Stimulated activated naive CD8-positive, alpha-beta T cell treated with anti-CD3 and anti-CD28 coated beads, Interleukin-15, amount 100 ng/mL, for 72 hours (primary cell): ENCODE measurements around the gene S100A1.

Source experiments
- ATAC-seq: fragments of 150-1000 bp; cut with Tn5 transposase; 2 replicates; pipeline ENCODE4 v1.10.0; 2021; ENCODE audit warnings: mild to moderate bottlenecking, moderate library complexity
- DNase-seq, 2 donors: peaks; one replicate each; pipeline ENCODE4 v3.0.0; 2021 to 2022
- H3K27ac Mint-ChIP-seq, 2 donors: one replicate each; pipeline ENCODE4 v1.8.0; 2022; ENCODE audit warnings: mild to moderate bottlenecking in 2 of 2, mixed read lengths in 2 of 2, moderate library complexity in 2 of 2
- H3K27me3 Mint-ChIP-seq: one replicate; pipeline ENCODE4 v1.8.0; 2022; ENCODE audit warnings: mixed read lengths
- H3K4me1 Mint-ChIP-seq: one replicate; pipeline ENCODE4 v1.8.0; 2022; ENCODE audit warnings: mild to moderate bottlenecking, mixed read lengths
- H3K4me3 Mint-ChIP-seq, 2 donors: one replicate each; pipeline ENCODE4 v1.8.0; 2022; ENCODE audit warnings: mild to moderate bottlenecking in 2 of 2, mixed read lengths in 2 of 2, moderate library complexity in 1 of 2
- H3K9me3 Mint-ChIP-seq, 2 donors: one replicate each; pipeline ENCODE4 v1.8.0; 2022; ENCODE audit warnings: mixed read lengths in 2 of 2

The S100A1 gene

DNA sequence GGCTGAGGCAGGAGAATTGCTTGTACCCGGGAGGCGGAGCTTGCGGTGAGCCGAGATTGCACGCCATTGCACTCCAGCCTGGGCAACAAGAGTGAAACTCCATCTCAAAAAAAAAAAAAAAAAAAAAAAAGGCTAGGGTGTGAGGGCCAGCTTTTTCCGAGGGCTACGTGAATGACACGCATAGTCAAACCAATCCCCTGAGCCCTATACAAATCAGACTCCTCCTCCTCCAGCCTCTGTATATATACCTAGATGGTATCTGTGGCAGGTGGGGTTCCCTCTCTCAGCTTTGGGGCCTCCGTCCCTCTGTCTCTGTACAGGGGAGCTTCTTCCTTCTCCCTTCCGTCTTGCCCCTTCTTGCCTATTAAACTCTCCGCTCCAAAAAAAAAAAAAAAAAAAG is 22.0 kb upstream of the S100A1 start:
- no peaks in the 10 kb centered on the region for H3K9me3 Mint-ChIP-seq
- no peak for DNase-seq
- H3K4me1 Mint-ChIP-seq, result peaks cover 12% of the 10 kb centered on the region
- ATAC-seq, result no peak
- H3K4me3 Mint-ChIP-seq, result no peak overlapping the region
- H3K27me3 Mint-ChIP-seq, result no peaks in the 10 kb centered on the region
- H3K27ac Mint-ChIP-seq, result no peak overlapping the region

DNA sequence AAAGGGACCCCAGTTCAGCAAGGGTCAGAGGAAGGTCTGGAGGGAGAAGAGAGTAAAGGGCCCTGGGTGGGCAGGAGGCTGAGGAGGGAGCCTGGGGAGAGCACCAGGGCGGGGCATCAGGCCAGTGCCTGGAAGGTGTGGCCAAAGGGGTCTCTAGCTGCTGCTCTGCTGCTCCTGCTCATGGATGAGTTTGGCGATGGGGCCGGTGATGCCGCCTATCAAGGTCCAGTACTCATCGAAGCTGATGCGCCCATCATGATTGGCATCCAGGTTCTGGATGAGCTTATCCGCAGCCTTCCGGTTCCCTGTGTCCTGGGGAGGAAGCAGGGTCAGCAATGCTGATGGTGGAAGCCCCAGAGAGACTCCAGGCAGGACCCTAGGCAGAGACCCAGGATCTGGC is 20.9 kb upstream of the S100A1 start:
- Mint-ChIP-seq H3K4me3 (no peak overlapping the region), H3K4me1 (peaks cover 5% of the 10 kb centered on the region), H3K27me3 (no peaks in the 10 kb centered on the region), H3K27ac (no peak overlapping the region), H3K9me3 (no peaks in the 10 kb centered on the region)
- DNase-seq (no peak), ATAC-seq (no peak)

DNA sequence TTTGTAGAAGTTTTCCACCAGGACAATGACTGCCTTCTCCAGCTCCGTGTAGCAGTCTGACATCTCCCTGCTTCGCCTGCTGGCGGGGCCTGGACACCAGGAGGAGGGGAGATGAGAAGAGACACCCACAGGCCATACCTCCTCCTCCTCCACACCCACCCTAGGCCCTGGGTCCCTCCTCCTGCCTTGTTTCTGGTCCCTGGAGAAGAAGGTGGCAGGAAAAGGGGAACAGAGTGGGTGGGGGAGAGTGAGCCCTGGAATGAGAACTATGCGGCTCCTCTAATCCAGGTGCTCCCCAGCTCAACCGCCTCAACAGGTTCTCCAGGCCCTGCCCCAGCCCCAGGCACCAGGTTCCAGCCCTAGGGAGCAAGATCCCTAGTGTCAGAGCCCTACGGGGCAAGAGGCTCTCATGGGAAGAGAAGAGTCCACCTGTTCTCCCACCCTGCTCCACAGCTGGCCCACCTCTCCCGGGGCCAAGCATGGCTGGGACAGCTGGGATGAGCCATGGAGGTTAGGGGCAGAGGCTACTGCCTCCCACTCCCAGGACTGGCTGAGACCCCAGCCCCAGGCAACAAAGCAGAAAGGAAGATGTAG is 20.0 kb upstream of the S100A1 start:
- H3K27ac Mint-ChIP-seq, result no peak overlapping the region
- DNase-seq, result no peak
- no peaks in the 10 kb centered on the region for H3K9me3 Mint-ChIP-seq
- H3K4me1 Mint-ChIP-seq, result no peaks in the 10 kb centered on the region
- no peak overlapping the region for H3K4me3 Mint-ChIP-seq
- no peak for ATAC-seq
- no peaks in the 10 kb centered on the region for H3K27me3 Mint-ChIP-seq

DNA sequence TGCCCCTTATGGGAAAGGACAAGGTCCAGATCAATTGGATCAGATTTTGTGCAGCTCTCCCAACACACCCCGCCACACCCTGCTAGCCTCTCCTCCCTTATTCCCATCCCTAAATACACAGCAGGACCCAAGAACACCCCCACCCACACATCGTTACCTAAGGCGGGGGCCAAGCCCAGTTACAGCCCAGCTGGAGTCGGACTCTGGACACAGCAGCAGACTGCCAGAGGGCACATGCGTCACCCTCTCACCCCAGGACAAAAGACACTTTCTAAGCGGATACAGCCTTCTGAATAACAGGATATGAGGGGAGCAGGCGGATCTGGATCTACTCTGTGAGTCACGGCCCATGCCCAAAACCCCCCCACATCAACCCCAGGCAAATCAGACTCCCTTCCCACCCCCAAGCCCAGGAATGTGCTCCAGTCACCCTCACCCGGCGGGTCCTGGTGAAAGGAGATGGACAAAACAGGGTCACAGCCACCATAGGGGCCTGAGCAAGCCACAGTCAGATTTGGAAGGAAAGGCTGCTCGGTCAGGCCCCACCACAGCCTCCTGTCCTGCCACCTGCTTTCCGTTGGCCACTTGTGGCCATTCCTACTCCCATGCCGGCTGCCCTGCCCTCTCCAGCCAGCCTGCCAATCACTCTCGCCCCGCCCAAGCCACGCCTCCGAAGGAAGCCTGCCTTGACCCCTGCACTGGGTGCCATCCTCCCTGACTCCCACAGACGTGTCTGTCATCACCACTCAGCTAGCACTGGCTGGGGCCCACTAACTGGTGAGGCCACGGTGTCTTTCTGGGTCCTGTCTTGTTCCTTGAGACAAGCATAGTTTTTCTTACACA is 19.3 kb upstream of the S100A1 start:
- Mint-ChIP-seq H3K4me1 (no peaks in the 10 kb centered on the region), H3K9me3 (no peaks in the 10 kb centered on the region), H3K27ac (peak overlapping the region in 1 of 2 donors; percentile 41), H3K27me3 (no peaks in the 10 kb centered on the region), H3K4me3 (no peak overlapping the region)
- DNase-seq (no peak), ATAC-seq (no peak)

DNA sequence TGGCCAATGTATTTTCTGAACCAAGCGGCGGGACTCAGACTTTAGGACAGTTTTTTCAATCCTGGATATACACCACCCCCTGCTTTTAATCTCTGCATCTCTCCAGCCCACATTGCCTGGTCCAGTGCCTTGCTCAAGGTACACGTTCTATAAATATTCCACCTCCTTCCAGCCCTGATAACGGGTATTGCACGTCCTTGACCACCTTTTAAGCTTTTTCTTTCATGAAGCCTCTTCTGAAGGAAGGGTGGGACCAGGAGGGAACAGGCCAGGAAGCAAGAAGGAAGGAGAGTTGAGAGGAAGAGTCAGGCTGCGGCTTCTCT is 18.7 kb upstream of the S100A1 start:
- Mint-ChIP-seq H3K9me3 (no peaks in the 10 kb centered on the region), H3K4me1 (no peaks in the 10 kb centered on the region), H3K27ac (no peak overlapping the region), H3K4me3 (no peak overlapping the region), H3K27me3 (no peaks in the 10 kb centered on the region)
- ATAC-seq, result no peak
- no peak for DNase-seq

DNA sequence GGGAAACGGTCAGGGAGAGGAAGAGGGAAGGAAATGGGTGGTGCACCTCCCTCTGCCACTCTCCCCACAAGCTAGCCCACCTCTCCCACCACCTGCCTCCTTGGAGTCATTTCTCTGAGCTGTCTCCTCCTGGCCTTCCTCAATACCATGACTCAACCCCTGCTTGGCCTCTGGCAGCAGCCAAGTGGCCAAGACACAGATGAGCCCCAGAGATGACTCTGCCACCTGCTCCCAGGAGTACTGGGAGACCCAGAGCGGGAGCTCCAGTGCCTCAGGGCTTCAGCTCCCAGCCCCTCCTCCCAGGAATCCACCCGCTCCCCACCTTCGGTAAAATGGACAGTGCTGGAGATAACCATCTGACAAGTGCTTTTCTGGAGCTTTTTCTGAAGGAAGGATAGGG is 17.9 kb upstream of the S100A1 start:
- Mint-ChIP-seq H3K27ac (no peak overlapping the region), H3K4me1 (no peaks in the 10 kb centered on the region), H3K27me3 (no peaks in the 10 kb centered on the region), H3K9me3 (no peaks in the 10 kb centered on the region), H3K4me3 (no peak overlapping the region)
- DNase-seq, result no peak
- no peak for ATAC-seq

DNA sequence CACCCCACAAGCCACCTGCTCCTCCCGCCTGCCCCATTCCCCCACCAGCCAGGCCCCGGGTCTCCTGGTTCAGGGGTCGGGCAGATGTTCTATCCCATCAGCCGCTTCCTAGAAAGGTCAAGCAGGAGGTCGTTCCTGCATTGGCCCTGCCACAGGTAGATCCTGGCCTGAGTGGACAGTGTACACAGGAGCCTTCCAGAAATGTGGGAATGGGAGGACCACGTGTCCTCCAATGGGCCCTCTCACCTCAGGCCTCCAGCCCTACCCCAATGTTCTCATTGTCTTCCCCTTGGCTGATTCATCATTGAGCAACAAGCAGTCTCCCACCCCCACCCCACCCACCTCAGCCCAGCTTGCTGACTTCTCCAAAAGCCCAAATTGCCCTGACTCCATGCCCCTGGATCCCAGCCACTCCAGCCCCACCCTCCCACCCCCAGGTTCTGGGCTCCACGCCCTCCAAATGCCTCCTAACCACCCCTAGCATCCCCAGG is 17.4 kb upstream of the S100A1 start:
- ATAC-seq (no peak), DNase-seq (no peak)
- peak overlapping the region in 1 of 2 donors; percentile 84 for H3K27ac Mint-ChIP-seq
- no peaks in the 10 kb centered on the region for H3K9me3 Mint-ChIP-seq
- no peak overlapping the region for H3K4me3 Mint-ChIP-seq
- no peaks in the 10 kb centered on the region for H3K27me3 Mint-ChIP-seq
- no peaks in the 10 kb centered on the region for H3K4me1 Mint-ChIP-seq

DNA sequence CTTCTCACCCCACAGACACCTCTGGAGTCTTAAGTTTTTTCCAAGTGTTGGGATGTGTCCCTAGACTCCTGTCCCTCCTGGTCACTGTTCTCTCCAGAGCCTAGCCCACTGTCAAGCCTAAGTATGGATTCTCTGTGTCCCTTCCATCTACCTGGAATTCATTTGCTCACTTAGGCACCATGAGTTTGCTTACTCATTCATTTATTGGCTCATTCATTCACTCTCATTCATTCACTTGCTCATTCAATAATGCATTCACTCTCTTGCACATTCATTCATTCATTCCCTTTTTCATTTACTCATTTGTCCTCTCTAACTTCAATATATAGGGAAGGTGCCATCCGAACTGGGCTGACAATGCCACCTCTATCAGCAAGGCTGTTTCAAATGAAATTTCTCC is 16.9 kb upstream of the S100A1 start:
- no peaks in the 10 kb centered on the region for H3K27me3 Mint-ChIP-seq
- no peaks in the 10 kb centered on the region for H3K9me3 Mint-ChIP-seq
- DNase-seq, result no peak
- no peaks in the 10 kb centered on the region for H3K4me1 Mint-ChIP-seq
- no peak overlapping the region for H3K4me3 Mint-ChIP-seq
- H3K27ac Mint-ChIP-seq, result peak overlapping the region in 1 of 2 donors; percentile 84
- no peak for ATAC-seq

DNA sequence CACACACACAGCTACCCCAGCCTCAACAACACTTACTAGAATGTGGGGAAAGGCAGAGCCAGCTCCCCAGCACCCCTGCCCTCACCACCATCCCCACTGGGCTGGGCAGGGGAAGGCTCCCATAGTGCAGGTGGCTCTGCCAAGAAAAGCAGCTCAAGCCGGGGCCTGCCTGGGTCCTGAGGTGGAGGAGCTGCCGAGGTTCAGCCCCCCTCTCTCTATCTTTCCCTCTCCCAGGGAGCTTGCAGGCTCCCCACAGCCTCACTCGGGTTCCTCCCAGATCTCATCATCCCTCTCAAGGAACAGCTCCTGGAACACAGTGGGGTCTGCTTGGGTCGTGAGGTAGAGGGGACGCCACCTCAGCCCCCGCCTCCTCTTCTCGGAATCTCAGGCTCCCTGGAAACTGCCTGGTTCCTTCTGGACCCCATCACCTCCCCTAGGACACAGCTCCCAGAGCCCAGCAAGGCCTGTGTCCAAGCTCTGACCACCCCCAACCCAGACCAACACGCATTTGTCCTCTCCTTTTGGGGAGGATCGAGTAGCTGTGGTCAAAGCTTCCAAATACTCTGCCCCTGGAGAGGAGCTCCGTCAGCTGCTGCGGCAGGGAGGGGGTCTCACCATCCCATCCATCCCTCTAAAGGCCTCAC is 16.0 kb upstream of the S100A1 start:
- no peak for DNase-seq
- Mint-ChIP-seq H3K9me3 (no peaks in the 10 kb centered on the region), H3K4me1 (no peaks in the 10 kb centered on the region), H3K27me3 (no peaks in the 10 kb centered on the region), H3K4me3 (no peak overlapping the region), H3K27ac (no peak overlapping the region)
- no peak for ATAC-seq

DNA sequence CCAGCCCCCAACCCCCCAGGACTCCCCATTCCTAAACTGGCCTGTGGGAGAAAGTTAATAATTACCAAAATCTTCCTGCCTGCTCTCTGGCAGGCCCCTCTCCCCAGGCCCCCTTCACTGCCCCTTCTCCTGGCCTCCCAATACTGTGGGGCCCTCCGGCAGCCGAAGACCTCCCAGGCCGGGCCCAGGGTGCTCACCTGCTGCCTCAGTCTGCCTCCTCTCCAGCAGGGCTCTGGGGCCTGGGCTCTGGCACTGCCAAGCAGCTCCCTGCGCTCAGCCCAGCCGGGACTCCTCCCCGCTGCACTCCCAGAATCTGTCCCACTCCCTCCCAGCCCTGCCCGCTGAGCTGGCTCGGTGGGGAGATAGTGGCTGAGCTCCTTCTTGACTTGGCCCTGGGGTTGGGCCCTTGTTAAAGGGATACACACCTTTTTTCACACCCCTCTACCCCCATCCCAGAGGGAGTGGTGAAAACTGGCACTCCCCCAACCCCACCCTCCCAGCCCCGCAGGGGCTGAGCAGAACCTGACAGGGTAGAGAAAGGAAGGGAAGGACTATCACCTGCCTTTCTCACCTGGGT is 15.4 kb upstream of the S100A1 start, which contains the start of gene S100A16:
Gene S100A16, minus strand, starts transcription at position 383 of the 577 bp plus-strand sequence. CDS start 4,986 bp downstream, outside the sequence.
- Mint-ChIP-seq H3K27ac (no peak within 1 kb of the TSS), H3K27me3 (no peaks in the 10 kb centered on the region), H3K4me1 (no peaks in the 10 kb centered on the region), H3K4me3 (no peak within 1 kb of the TSS), H3K9me3 (no peaks in the 10 kb centered on the region)
- DNase-seq, result no peak
- ATAC-seq, result no peak

DNA sequence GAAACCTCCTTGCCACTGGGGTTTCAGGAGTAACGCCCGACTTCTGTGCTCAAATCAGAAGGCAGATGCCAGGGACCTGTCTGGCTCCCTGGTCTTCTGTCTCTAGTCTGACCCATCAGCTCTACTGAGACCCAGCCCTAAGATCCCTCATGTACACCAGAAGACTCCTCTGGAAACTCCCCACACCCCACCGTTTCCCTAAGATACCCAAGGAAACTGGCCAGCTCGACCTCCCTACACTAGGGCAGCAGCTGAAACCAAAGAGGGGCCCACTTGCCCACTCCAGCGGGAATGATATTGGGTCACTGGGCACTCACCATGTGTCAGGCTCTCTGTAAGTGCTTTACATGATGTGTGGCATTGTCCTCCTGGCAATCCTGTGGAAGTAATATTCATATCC is 14.8 kb upstream of the S100A1 start:
- no peaks in the 10 kb centered on the region for H3K27me3 Mint-ChIP-seq
- DNase-seq, result no peak
- no peaks in the 10 kb centered on the region for H3K9me3 Mint-ChIP-seq
- H3K4me1 Mint-ChIP-seq, result no peaks in the 10 kb centered on the region
- no peak for ATAC-seq
- no peak overlapping the region for H3K27ac Mint-ChIP-seq
- H3K4me3 Mint-ChIP-seq, result no peak overlapping the region

DNA sequence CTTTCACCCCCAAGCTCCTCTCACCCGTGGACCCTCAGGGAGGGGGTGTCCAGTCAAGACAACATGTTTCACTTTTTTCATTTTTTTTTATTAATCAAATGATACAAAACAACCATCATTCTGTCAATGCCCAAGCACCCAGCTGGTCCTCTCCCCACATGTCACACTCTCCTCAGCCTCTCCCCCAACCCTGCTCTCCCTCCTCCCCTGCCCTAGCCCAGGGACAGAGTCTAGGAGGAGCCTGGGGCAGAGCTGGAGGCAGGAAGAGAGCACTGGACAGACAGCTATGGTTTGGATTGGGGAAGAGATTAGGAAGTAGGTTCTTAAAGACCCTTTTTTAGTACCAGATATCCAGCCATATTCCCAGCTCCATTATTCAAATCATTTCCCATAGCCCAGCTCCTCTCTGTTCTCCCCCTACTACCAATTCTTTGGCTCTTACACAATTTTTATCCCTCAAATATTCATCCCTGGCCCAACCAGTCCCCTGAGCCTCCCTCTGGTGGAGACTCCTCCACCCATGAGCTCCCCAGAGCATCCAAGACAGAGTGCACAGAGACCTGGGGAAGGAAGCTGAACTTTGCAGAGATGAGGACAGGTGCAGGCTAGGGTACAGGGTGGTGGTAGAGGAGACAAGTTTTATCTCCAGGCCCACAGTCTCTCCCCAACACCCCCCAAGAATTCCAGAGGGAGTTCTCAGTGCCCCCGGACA is 13.9 kb upstream of the S100A1 start:
- no peaks in the 10 kb centered on the region for H3K9me3 Mint-ChIP-seq
- no peak for ATAC-seq
- no peaks in the 10 kb centered on the region for H3K4me1 Mint-ChIP-seq
- H3K4me3 Mint-ChIP-seq, result no peak overlapping the region
- DNase-seq, result no peak
- no peaks in the 10 kb centered on the region for H3K27me3 Mint-ChIP-seq
- peak overlapping the region; percentile 29 to 60 for H3K27ac Mint-ChIP-seq

DNA sequence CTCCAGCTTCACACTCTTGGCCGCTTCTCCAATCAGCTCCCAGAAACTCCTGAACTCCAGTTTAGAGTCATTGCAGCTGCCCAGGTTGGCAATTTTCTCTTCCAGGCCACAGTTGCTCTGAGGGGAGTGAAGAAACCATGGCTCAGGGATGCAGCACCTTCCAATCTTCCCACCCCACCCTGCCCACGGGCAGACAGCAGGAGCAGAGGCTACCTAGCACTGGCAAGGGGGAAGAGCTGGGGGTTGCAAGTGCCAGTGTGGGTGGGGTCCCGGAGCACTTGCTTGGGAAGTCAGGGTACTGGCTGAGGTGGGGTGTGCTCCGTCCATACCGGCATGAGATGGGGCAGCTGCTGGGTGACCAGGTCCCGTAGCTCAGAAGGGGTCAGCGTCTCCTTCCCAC is 13.3 kb upstream of the S100A1 start:
- no peak for ATAC-seq
- H3K9me3 Mint-ChIP-seq, result no peaks in the 10 kb centered on the region
- H3K4me1 Mint-ChIP-seq, result no peaks in the 10 kb centered on the region
- H3K27me3 Mint-ChIP-seq, result no peaks in the 10 kb centered on the region
- peak overlapping the region in 1 of 2 donors; percentile 29 for H3K27ac Mint-ChIP-seq
- no peak for DNase-seq
- H3K4me3 Mint-ChIP-seq, result no peak overlapping the region

DNA sequence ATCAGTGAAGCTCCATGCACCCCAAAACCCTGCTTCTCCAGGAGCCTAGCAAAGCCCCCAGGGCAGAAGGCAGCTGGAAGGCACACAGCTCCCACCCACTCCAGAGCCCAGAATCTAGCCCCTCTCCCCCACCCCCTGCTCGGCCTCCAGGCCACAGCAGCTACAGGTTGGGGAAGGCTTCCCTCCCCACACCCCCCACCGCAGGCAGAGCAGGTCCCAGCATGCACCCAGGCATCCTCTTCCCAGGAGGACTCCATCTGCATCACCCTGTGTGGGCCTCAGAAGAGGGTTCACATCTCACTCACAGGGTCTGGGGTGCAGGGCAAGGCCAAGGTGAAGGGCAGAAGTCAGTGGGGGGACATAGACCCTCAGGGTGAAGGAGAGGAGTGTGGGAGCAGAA is 12.8 kb upstream of the S100A1 start:
- Mint-ChIP-seq H3K9me3 (no peaks in the 10 kb centered on the region), H3K27me3 (no peaks in the 10 kb centered on the region), H3K27ac (peak overlapping the region in 1 of 2 donors; percentile 85), H3K4me3 (no peak overlapping the region), H3K4me1 (no peaks in the 10 kb centered on the region)
- no peak for DNase-seq
- ATAC-seq, result no peak

DNA sequence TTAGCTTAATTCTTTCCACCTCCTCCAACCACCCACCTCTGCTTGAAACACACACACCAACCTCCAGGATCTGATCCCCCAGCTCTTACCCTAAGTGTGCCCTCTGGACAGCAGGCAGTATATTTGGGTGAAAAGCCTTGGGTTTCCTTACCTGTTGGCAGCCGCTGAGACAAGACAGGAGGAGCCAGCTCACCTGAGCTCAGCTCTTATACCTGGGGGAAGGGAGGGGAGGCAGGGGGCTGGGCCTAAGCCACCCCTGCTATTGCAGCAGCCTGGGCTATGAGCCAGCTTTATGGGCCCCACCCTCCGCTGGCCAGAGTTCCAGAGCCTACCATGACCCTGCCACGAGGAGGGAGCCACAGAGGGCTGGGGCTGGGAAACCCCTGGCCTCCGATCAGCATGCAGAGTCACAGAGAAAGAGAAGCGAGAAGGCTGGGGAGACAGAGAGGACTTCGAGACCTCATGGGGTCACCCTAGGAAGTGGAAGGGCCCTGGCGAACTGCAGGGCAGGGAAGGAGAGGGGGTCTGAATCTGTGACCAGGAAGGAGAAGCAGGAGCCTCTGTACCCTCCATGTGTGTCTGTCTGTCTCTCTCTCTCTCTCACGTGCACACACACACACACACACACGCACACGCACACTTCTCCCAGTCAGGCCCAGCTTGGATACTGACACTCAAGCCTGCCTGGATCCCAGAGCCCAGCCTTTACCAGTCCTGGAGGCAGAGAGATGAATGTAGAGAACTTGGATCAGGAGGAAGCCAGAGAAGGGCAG is 11.9 kb upstream of the S100A1 start, which contains the start of gene S100A14:
Gene S100A14, minus strand, starts transcription at position 182 of the 773 bp plus-strand sequence. CDS start 467 bp downstream, outside the sequence.
- H3K4me1 Mint-ChIP-seq, result no peaks in the 10 kb centered on the region

More for the DNA sequence above, 11.9 kb upstream of the S100A1 start, which contains the start of gene S100A14:
- ATAC-seq (no peak), DNase-seq (no peak)
- Mint-ChIP-seq H3K27me3 (no peaks in the 10 kb centered on the region), H3K27ac (peak within 1 kb of the TSS; percentile 50 to 85), H3K4me3 (no peak within 1 kb of the TSS), H3K9me3 (no peaks in the 10 kb centered on the region)
